Measurements from ENCODE around the gene ZNF597.
"Not testable (repeated sequence)": the region's sequence is repeated elsewhere in the genome, so short reads cannot be mapped to it uniquely, and the experiment has no call there.

ZNF597 gene

GRCh38 chr16:3475604-3476375 lies 32.5 kb upstream of the ZNF597 start:
- DNase-seq, result no peak

- DNase-seq, result not testable (repeated sequence)
Observed at GRCh38 chr16:3474870-3475269, 31.6 kb upstream of the ZNF597 start.

- no peak for DNase-seq
Observed at GRCh38 chr16:3474136-3474779, 31.0 kb upstream of the ZNF597 start.

GRCh38 chr16:3473596-3473943 lies 30.3 kb upstream of the ZNF597 start:
- DNase-seq, result not testable (repeated sequence)

GRCh38 chr16:3472878-3473595 lies 29.7 kb upstream of the ZNF597 start:
- no peak for DNase-seq

- no peak for DNase-seq
Observed at GRCh38 chr16:3471518-3472176, 28.3 kb upstream of the ZNF597 start.

- DNase-seq, result no peak
Observed at GRCh38 chr16:3470723-3471122, 27.4 kb upstream of the ZNF597 start.

GRCh38 chr16:3469736-3470135 lies 26.4 kb upstream of the ZNF597 start:
- DNase-seq, result no peak

GRCh38 chr16:3468501-3468900 lies 25.2 kb upstream of the ZNF597 start:
- no peak for DNase-seq

- DNase-seq, result peak; percentile 6
Observed at GRCh38 chr16:3467921-3468320, 24.6 kb upstream of the ZNF597 start.

GRCh38 chr16:3467182-3467581 lies 23.9 kb upstream of the ZNF597 start:
- DNase-seq, result no peak

- DNase-seq, result no peak
Observed at GRCh38 chr16:3465911-3466584, 22.7 kb upstream of the ZNF597 start.

GRCh38 chr16:3465301-3465700 lies 22.0 kb upstream of the ZNF597 start:
- no peak for DNase-seq

- no peak for DNase-seq
Observed at GRCh38 chr16:3461151-3461550, 17.8 kb upstream of the ZNF597 start.

- DNase-seq, result no peak
Observed at GRCh38 chr16:3460585-3460984, 17.3 kb upstream of the ZNF597 start.

- no peak for DNase-seq
Observed at GRCh38 chr16:3460121-3460520, 16.8 kb upstream of the ZNF597 start.

GRCh38 chr16:3459401-3460090 lies 16.2 kb upstream of the ZNF597 start:
- no peak for DNase-seq

- peak; percentile 2 for DNase-seq
Observed at GRCh38 chr16:3458852-3459361, 15.6 kb upstream of the ZNF597 start.

GRCh38 chr16:3458278-3458851 lies 15.1 kb upstream of the ZNF597 start:
- DNase-seq, result no peak

GRCh38 chr16:3457434-3458252 lies 14.3 kb upstream of the ZNF597 start:
- DNase-seq, result peak; percentile 55
